ENCODE data around the gene PCDHA7. TPM values are rescaled to one million over a fixed set of nuclear protein-coding genes. Genes with fewer than 3 reads are reported as not detected.

The PCDHA7 gene, protein sequence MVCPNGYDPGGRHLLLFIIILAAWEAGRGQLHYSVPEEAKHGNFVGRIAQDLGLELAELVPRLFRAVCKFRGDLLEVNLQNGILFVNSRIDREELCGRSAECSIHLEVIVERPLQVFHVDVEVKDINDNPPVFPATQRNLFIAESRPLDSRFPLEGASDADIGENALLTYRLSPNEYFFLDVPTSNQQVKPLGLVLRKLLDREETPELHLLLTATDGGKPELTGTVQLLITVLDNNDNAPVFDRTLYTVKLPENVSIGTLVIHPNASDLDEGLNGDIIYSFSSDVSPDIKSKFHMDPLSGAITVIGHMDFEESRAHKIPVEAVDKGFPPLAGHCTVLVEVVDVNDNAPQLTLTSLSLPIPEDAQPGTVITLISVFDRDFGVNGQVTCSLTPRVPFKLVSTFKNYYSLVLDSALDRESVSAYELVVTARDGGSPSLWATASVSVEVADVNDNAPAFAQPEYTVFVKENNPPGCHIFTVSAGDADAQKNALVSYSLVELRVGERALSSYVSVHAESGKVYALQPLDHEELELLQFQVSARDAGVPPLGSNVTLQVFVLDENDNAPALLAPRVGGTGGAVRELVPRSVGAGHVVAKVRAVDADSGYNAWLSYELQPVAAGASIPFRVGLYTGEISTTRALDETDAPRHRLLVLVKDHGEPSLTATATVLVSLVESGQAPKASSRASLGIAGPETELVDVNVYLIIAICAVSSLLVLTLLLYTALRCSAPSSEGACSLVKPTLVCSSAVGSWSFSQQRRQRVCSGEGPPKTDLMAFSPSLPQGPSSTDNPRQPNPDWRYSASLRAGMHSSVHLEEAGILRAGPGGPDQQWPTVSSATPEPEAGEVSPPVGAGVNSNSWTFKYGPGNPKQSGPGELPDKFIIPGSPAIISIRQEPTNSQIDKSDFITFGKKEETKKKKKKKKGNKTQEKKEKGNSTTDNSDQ
- total RNA-seq (2012; rRNA removed) (under 0.01 and 0.18 TPM in 2 replicates), polyA plus RNA-seq (2012; rRNA removed) (0.10 and 0.16 TPM in 2 replicates), Bru-seq, nascent RNA (not detected), BruChase-seq, experiment 1, labeled RNA remaining after a 6-hour chase (percentile 29 among the genes with signal in this experiment), BruChase-seq, experiment 2, labeled RNA remaining after a 2-hour chase (percentile 24 among the genes with signal in this experiment)
- polyA plus RNA-seq (2012; cell fraction: cytosol; rRNA removed): 0.18 and 0.33 TPM in 2 replicates
- 0.17 and 0.26 TPM in 2 replicates for polyA plus RNA-seq (2012; cell fraction: nucleus; rRNA removed; ENCODE audit: low replicate concordance)
- long read RNA-seq, partial matches to known transcripts: 0 of 1 reads
- long read RNA-seq, other reads (novel, unspliced or antisense): 0 of 1 reads

DNA sequence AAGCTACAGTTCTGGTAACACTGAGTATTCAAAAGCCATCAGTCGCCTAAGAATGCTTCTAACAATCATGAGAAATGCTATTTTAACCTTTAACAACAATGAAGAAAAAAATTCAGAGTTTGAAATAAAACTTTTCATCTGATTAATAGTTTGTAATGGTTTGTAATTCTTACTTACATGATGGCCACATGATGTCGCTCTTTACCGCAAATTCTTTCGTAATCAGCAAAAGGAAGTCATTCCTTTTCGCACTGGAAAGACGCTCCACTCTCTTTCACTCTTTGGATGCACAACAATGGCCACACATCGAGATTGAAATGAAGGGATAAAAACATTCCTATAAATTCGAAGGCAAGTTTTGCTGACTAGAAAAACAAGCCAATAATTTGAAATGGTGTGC is at the start of gene PCDHA7:
Gene PCDHA7, plus strand, starts transcription at position 277 of the 400 bp plus-strand sequence. Its CDS starts 115 bp downstream, at position 392.
- no peak within 1 kb of the TSS for H3K4me2 ChIP-seq (ENCODE audit: low read depth, low read length)
- no peak within 1 kb of the TSS for H4K8ac ChIP-seq (ENCODE audit: low read depth in 2 of 2, low read length in 2 of 2)
- H2BK120ac ChIP-seq (ENCODE audit: low read depth, low read length): no peak within 1 kb of the TSS
- no peaks in the 10 kb centered on the region for H3K9me1 ChIP-seq (ENCODE audit: insufficient read depth, low read length)
- intact Hi-C loops (cut with micrococcal nuclease): no loop called here
- ChIA-PET POLR2A (ENCODE audit: unreplicated experiment) (no interaction called here), CTCF (no interaction called here)
- H4K91ac ChIP-seq (ENCODE audit: insufficient read depth, low read depth, low read length): no peak within 1 kb of the TSS
- H2AK9ac ChIP-seq (replicated peaks; ENCODE audit: low read depth, low read length, poor library complexity): no peak within 1 kb of the TSS
- no peak within 1 kb of the TSS for H2BK20ac ChIP-seq (ENCODE audit: low read depth, low read length)
- no peak within 1 kb of the TSS for H3K9ac ChIP-seq (ENCODE audit: low read depth, low read length)
- no peak within 1 kb of the TSS for H3K23ac ChIP-seq (ENCODE audit: low read depth, low read length)
- H3K56ac ChIP-seq (ENCODE audit: extremely low read depth, insufficient read depth, low read length): no peak within 1 kb of the TSS
- H2AFZ ChIP-seq (replicated peaks; ENCODE audit: low read length, poor library complexity): peak within 1 kb of the TSS; percentile 49
- no peak within 1 kb of the TSS for H3K14ac ChIP-seq (replicated peaks; ENCODE audit: low read depth, low read length)
- 0 out of 2 replicates have a peak within 1 kb of the TSS, but pooled peaks have one; percentile 7 for H3K4me3 ChIP-seq (ENCODE audit: insufficient read depth, low read depth, low read length)
- in situ Hi-C loops (cut with MboI; ENCODE audit: low sequenced_read_pairs): no loop called here
- no peak within 1 kb of the TSS for H2BK15ac ChIP-seq (ENCODE audit: low read depth, low read length)
- DNase-seq: peak; percentile 2
- no peaks in the 10 kb centered on the region for H3K27me3 ChIP-seq (ENCODE audit: control insufficient read depth, insufficient read depth, low read length)
- no peak within 1 kb of the TSS for H2AK5ac ChIP-seq (ENCODE audit: low read depth, low read length)
- WGBS, 2 experiments (ENCODE audit: extremely low coverage in 2 of 2, insufficient read length in 1 of 2): no CpG with 5 or more reads among the region's 8 CpGs
- no peak within 1 kb of the TSS for H2BK5ac ChIP-seq (ENCODE audit: low read depth, low read length, poor library complexity, severe bottlenecking)
- H3K27ac ChIP-seq (ENCODE audit: insufficient read depth, low read length): no peak within 1 kb of the TSS
- H4K5ac ChIP-seq (ENCODE audit: low read depth, low read length): no peak within 1 kb of the TSS
- TF ChIP-seq MXI1 (IDR thresholded peaks at IDR 0.05; ENCODE audit: borderline replicate concordance, low read depth, low read length): no peak
- TF ChIP-seq, protein P1, sequence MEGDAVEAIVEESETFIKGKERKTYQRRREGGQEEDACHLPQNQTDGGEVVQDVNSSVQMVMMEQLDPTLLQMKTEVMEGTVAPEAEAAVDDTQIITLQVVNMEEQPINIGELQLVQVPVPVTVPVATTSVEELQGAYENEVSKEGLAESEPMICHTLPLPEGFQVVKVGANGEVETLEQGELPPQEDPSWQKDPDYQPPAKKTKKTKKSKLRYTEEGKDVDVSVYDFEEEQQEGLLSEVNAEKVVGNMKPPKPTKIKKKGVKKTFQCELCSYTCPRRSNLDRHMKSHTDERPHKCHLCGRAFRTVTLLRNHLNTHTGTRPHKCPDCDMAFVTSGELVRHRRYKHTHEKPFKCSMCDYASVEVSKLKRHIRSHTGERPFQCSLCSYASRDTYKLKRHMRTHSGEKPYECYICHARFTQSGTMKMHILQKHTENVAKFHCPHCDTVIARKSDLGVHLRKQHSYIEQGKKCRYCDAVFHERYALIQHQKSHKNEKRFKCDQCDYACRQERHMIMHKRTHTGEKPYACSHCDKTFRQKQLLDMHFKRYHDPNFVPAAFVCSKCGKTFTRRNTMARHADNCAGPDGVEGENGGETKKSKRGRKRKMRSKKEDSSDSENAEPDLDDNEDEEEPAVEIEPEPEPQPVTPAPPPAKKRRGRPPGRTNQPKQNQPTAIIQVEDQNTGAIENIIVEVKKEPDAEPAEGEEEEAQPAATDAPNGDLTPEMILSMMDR (conservative IDR thresholded peaks at IDR 0.05; ENCODE audit: low read depth, low read length): peak; percentile 15; the same call in 1 of the 2 replicates
- TF ChIP-seq, protein P2, sequence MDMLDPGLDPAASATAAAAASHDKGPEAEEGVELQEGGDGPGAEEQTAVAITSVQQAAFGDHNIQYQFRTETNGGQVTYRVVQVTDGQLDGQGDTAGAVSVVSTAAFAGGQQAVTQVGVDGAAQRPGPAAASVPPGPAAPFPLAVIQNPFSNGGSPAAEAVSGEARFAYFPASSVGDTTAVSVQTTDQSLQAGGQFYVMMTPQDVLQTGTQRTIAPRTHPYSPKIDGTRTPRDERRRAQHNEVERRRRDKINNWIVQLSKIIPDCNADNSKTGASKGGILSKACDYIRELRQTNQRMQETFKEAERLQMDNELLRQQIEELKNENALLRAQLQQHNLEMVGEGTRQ (IDR thresholded peaks at IDR 0.05; ENCODE audit: low read depth, low read length): no peak
- no peak for TF ChIP-seq RFX5 (IDR thresholded peaks at IDR 0.05; ENCODE audit: low read depth, low read length)
- no peak within 1 kb of the TSS for H3K18ac ChIP-seq (ENCODE audit: low read depth, low read length)
- ATAC-seq (ENCODE audit: low read depth): no peak
- no peaks in the 10 kb centered on the region for H4K20me1 ChIP-seq (ENCODE audit: insufficient read depth, low read length)
- H3K79me1 ChIP-seq (ENCODE audit: low read depth in 1 of 2, low read length in 2 of 2): no peaks in the 10 kb centered on the region
- H3K4ac ChIP-seq (ENCODE audit: low read depth, low read length): no peak within 1 kb of the TSS
- no TSS peak for BruUV-seq (replicated peaks)
- peaks cover 22% of the 10 kb centered on the region for H3K9me3 ChIP-seq (ENCODE audit: control insufficient read depth, insufficient read depth, low read length)
- dilution Hi-C loops (cut with HindIII; ENCODE audit: low sequenced_read_pairs, unreplicated experiment): no loop called here
- H3K4me1 ChIP-seq (ENCODE audit: control insufficient read depth, insufficient read depth, low read length): no peaks in the 10 kb centered on the region
- H3K36me3 ChIP-seq (ENCODE audit: control insufficient read depth, insufficient read depth, low read length): no peaks in the 10 kb centered on the region

All from IMR-90 (cell line).